Keratinocyte (primary cell): ENCODE measurements around the gene ZNF212. TPM values are rescaled to one million over a fixed set of nuclear protein-coding genes. Genes with fewer than 3 reads are reported as not detected.

Experiments
- DNase-seq: peaks from one replicate; pipeline ENCODE4 v3.0.0-alpha.2; 2011; ENCODE audit warnings: low read depth, missing footprints, low spot score
- FAIRE-seq: peaks from 2 replicates; lab custom pipeline; 2011; peaks lifted over from hg19 to GRCh38; lab: Jason Lieb, UNC
- H2AFZ ChIP-seq: 2 replicates; pipeline ENCODE4 v1.6.0; 2012; ENCODE audit warnings: low read length, control low read depth, inconsistent platforms; ENCODE audit not compliant: control insufficient read depth
- H3K27ac ChIP-seq: 2 replicates; pipeline ENCODE4 v1.5.1; 2011; ENCODE audit warnings: low read length; ENCODE audit not compliant: control insufficient read depth, insufficient read depth
- H3K27me3 ChIP-seq: 3 replicates; pipeline ENCODE4 v1.6.0; 2011; ENCODE audit warnings: low read length; ENCODE audit not compliant: control insufficient read depth, insufficient read depth; ENCODE audit errors: extremely low read depth
- H3K36me3 ChIP-seq, 2 experiments: 2 replicates in 1 of 2; 3 replicates in 1 of 2; pipeline ENCODE4 v1.5.1; 2011; ENCODE audit warnings: low read length in 2 of 2, mild to moderate bottlenecking in 1 of 2; ENCODE audit not compliant: control insufficient read depth in 2 of 2, insufficient read depth in 2 of 2; ENCODE audit errors: extremely low read depth in 1 of 2
- H3K4me1 ChIP-seq: 3 replicates; pipeline ENCODE4 v1.5.1; 2011; ENCODE audit warnings: low read length; ENCODE audit not compliant: control insufficient read depth, insufficient read depth; ENCODE audit errors: extremely low read depth
- H3K4me2 ChIP-seq: 3 replicates; pipeline ENCODE4 v1.6.0; 2011; ENCODE audit warnings: low read depth, low read length; ENCODE audit not compliant: control insufficient read depth, insufficient read depth; ENCODE audit errors: extremely low read depth
- H3K4me3 ChIP-seq, 3 experiments: fragments of 200-600 bp in 1 of 3; sonication (generic) in 1 of 3; 2 replicates in 2 of 3; 3 replicates in 1 of 3; pipeline ENCODE4 v1.5.1; 2011 to 2016; ENCODE audit warnings: low read length in 3 of 3, mild to moderate bottlenecking in 3 of 3, control low read depth in 2 of 3, inconsistent platforms in 1 of 3, low read depth in 1 of 3, mixed read lengths in 1 of 3, mixed run types in 1 of 3, moderate library complexity in 1 of 3; ENCODE audit not compliant: control insufficient read depth in 2 of 3, insufficient read depth in 2 of 3; ENCODE audit errors: extremely low read depth in 1 of 3
- H3K79me2 ChIP-seq: 2 replicates; pipeline ENCODE4 v1.6.0; 2012; ENCODE audit warnings: low read length; ENCODE audit not compliant: control insufficient read depth, insufficient read depth
- H3K9ac ChIP-seq: 3 replicates; pipeline ENCODE4 v1.6.0; 2011; ENCODE audit warnings: low read length; ENCODE audit not compliant: control insufficient read depth, insufficient read depth; ENCODE audit errors: extremely low read depth
- H3K9me1 ChIP-seq: 3 replicates; pipeline ENCODE4 v1.6.0; 2011; ENCODE audit warnings: low read length; ENCODE audit not compliant: control insufficient read depth, insufficient read depth; ENCODE audit errors: extremely low read depth
- H3K9me3 ChIP-seq: 2 replicates; pipeline ENCODE4 v1.5.1; 2012; ENCODE audit warnings: low read depth, low read length; ENCODE audit not compliant: control insufficient read depth
- H4K20me1 ChIP-seq: 3 replicates; pipeline ENCODE4 v1.6.0; 2011; ENCODE audit warnings: low read length; ENCODE audit not compliant: control insufficient read depth, insufficient read depth; ENCODE audit errors: extremely low read depth
- EZH2 ChIP-seq: IDR thresholded peaks from one replicate; pipeline ENCODE4 v1.6.1; 2012; ENCODE audit warnings: inconsistent platforms, mild to moderate bottlenecking, low read length, moderate library complexity
- dilution Hi-C: fragments of 300-500 bp; cut with MboI; formaldehyde crosslinking; loops from one replicate; pipeline ENCODE4 v1.7.0; 2020; ENCODE audit warnings: low sequenced_read_pairs; ENCODE audit not compliant: extremely low pct_ligation_motif_present
- polyA plus RNA-seq, 5 experiments: library from polyadenylated mRNA; depleted of rRNA in 3 of 5; stranded (reverse) in 3 of 5; stranded (forward) in 1 of 5; unstranded in 1 of 5; fragments of >200 nt; gene quantifications; 1 replicate in 1 of 5; 2 replicates in 3 of 5; 3 replicates in 1 of 5; pipeline versions ENCODE4 v1.2.1 to v1.2.3, GENCODE V29; 2011 to 2012; ENCODE audit warnings: missing spikeins in 2 of 5, low read depth in 1 of 5, low replicate concordance in 1 of 5
- TF ChIP-seq, protein P1 (sequence below), 3 experiments: IDR thresholded peaks in 1 of 3; conservative IDR thresholded peaks in 1 of 3; optimal IDR thresholded peaks in 1 of 3; 2 replicates in 2 of 3; 3 replicates in 1 of 3; pipeline versions ENCODE3 to v1.5.1; 2011; ENCODE audit warnings: low read length in 3 of 3, mild to moderate bottlenecking in 3 of 3, moderate library complexity in 2 of 3, control low read depth in 1 of 3, inconsistent platforms in 1 of 3; ENCODE audit not compliant: insufficient read depth in 2 of 3; ENCODE audit errors: extremely low read depth in 1 of 3

The ZNF212 gene
- polyA plus RNA-seq, 1 donor (not counting 4 experiments of a cell fraction or from before 2014, with no cell fraction given): 3.8 TPM

DNA sequence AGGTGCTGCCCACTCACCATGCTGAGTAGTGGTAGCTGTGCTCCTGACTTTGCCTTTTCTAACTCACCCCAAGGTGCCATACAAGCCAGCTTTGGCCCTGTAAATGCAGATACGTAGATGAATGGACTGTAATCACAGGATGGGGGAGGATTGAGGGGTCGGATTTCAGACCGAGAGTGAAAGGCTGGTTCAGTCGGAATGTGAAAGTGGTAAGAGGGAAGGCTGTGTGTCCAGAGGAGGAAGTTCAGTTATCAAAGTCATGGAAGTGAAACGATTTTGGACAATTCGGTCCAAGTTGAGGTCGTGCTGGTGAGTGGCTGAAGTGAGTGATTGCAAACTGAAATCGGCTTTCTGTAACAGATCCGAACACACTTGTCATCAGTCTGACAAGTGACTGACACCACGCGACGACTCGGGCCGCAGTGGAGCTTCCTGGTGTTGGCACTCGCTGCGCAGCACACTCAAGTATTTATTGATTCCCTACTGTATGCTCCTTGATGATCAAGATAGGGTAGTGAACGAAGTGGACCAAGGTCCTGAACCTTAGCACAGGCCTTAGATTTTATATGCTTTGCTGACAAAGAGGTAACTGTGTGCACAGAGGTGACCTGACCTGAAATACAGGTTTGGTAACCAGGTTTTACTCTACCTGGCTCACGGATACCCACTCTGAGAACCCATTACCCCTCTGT lies 33.6 kb upstream of the ZNF212 start:
- Histone ChIP-seq H3K4me3 (no peak overlapping the region), H3K9me1 (peaks cover 3% of the 10 kb centered on the region), H2AFZ (no peak overlapping the region), H3K36me3 (peaks cover 43 to 77% of the 10 kb centered on the region in 2 experiments), H3K9me3 (no peaks in the 10 kb centered on the region), H3K9ac (no peak overlapping the region), H3K4me1 (peaks cover 4% of the 10 kb centered on the region), H3K27me3 (no peaks in the 10 kb centered on the region), H3K4me2 (no peak overlapping the region), H3K79me2 (peaks cover 48% of the 10 kb centered on the region), H4K20me1 (peaks cover 11% of the 10 kb centered on the region), H3K27ac (no peak overlapping the region)
- DNase-seq: no peak
- no peak for FAIRE-seq
- dilution Hi-C loops: no loop called here
- TF ChIP-seq EZH2: no peak
- TF ChIP-seq, protein P1, sequence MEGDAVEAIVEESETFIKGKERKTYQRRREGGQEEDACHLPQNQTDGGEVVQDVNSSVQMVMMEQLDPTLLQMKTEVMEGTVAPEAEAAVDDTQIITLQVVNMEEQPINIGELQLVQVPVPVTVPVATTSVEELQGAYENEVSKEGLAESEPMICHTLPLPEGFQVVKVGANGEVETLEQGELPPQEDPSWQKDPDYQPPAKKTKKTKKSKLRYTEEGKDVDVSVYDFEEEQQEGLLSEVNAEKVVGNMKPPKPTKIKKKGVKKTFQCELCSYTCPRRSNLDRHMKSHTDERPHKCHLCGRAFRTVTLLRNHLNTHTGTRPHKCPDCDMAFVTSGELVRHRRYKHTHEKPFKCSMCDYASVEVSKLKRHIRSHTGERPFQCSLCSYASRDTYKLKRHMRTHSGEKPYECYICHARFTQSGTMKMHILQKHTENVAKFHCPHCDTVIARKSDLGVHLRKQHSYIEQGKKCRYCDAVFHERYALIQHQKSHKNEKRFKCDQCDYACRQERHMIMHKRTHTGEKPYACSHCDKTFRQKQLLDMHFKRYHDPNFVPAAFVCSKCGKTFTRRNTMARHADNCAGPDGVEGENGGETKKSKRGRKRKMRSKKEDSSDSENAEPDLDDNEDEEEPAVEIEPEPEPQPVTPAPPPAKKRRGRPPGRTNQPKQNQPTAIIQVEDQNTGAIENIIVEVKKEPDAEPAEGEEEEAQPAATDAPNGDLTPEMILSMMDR (optimal IDR thresholded peaks at IDR 0.05 in 1 of 3, IDR thresholded peaks at IDR 0.05 in 1 of 3, conservative IDR thresholded peaks at IDR 0.05 in 1 of 3; ENCODE audit: extremely low read depth in 1 of 3, insufficient read depth in 2 of 3, low read length in 3 of 3): no peak

DNA sequence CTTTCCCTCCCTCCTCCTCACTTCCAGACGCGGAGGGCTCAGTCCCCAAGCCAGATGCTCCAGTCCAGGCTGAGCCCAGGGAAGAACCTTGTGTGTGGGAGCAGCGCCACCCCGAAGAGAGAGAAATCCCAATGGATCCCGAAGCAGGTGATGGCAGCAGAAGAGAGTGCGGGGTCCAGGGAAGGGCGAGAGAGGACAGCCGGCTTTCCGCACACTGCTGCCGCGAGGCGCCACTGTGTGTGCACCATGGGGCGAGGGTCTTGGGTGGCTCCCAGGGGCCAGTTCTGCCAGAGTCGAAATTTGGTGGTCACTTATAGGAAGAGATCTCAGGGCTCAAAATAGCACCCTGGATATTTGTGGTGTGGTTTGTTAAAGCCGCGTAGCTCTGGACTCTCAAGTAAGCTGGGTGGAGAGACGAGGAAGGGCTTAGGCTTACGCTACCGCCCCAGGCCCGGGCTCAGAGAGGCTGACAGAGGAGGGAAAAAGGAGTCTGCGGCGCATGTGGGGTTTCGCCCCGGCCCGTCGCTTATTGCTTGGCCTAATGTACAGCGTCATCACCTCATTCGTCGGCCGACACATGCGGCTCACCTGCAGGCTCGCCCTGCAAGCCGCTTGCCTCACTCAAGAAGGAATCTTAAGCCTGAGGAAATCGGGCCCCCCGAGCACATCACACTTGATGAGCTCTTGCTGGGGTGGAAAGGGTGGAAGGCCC lies 32.0 kb upstream of the ZNF212 start:
- Histone ChIP-seq H2AFZ (no peak overlapping the region), H3K4me1 (peaks cover 4% of the 10 kb centered on the region), H3K36me3 (peaks cover 49 to 81% of the 10 kb centered on the region in 2 experiments), H4K20me1 (peaks cover 11% of the 10 kb centered on the region), H3K4me2 (no peak overlapping the region), H3K9me3 (no peaks in the 10 kb centered on the region), H3K27ac (no peak overlapping the region), H3K79me2 (peaks cover 37% of the 10 kb centered on the region), H3K9ac (no peak overlapping the region), H3K9me1 (peaks cover 3% of the 10 kb centered on the region), H3K27me3 (no peaks in the 10 kb centered on the region), H3K4me3 (no peak overlapping the region)
- FAIRE-seq (no peak), DNase-seq (no peak)
- dilution Hi-C loops: no loop called here
- TF ChIP-seq, protein P1 (optimal IDR thresholded peaks at IDR 0.05 in 1 of 3, IDR thresholded peaks at IDR 0.05 in 1 of 3, conservative IDR thresholded peaks at IDR 0.05 in 1 of 3; ENCODE audit: extremely low read depth in 1 of 3, insufficient read depth in 2 of 3, low read length in 3 of 3): no peak
- TF ChIP-seq EZH2: no peak
